GM18867 (cell line): ENCODE results near the gene SH3RF3.

Experiments used
- ATAC-seq: cut with Tn5 transposase; IDR thresholded peaks from one replicate; pipeline ENCODE4 v1.9.1; 2021; ENCODE audit warnings: mild to moderate bottlenecking, moderate library complexity; ENCODE audit not compliant: unreplicated experiment

The SH3RF3 gene

GRCh38 chr2:109176928-109177327, 47.9 kb downstream of the SH3RF3 start:
- ATAC-seq = no peak

- ATAC-seq = no peak
Observed at GRCh38 chr2:109177635-109178034, 48.6 kb downstream of the SH3RF3 start.

GRCh38 chr2:109178968-109179367, 50.0 kb downstream of the SH3RF3 start:
- no peak for ATAC-seq

GRCh38 chr2:109180786-109181185, 51.8 kb downstream of the SH3RF3 start:
- no peak for ATAC-seq

GRCh38 chr2:109182426-109182825, 53.4 kb downstream of the SH3RF3 start:
- no peak for ATAC-seq

GRCh38 chr2:109183871-109184270, 54.9 kb downstream of the SH3RF3 start:
- no peak for ATAC-seq

- no peak for ATAC-seq
Observed at GRCh38 chr2:109184368-109184767, 55.4 kb downstream of the SH3RF3 start.

GRCh38 chr2:109185338-109185737, 56.3 kb downstream of the SH3RF3 start:
- no peak for ATAC-seq

- no peak for ATAC-seq
Observed at GRCh38 chr2:109185821-109186570, 57.0 kb downstream of the SH3RF3 start.

- no peak for ATAC-seq
Observed at GRCh38 chr2:109186656-109187250, 57.7 kb downstream of the SH3RF3 start.

GRCh38 chr2:109187711-109188495, 58.9 kb downstream of the SH3RF3 start:
- ATAC-seq = no peak

GRCh38 chr2:109188496-109188890, 59.5 kb downstream of the SH3RF3 start:
- ATAC-seq = no peak

- ATAC-seq = no peak
Observed at GRCh38 chr2:109188898-109189297, 59.9 kb downstream of the SH3RF3 start.

GRCh38 chr2:109189751-109190150, 60.7 kb downstream of the SH3RF3 start:
- no peak for ATAC-seq

- no peak for ATAC-seq
Observed at GRCh38 chr2:109193807-109194619, 65.0 kb downstream of the SH3RF3 start.

GRCh38 chr2:109194620-109194937, 65.6 kb downstream of the SH3RF3 start:
- no peak for ATAC-seq

- ATAC-seq = no peak
Observed at GRCh38 chr2:109195193-109196045, 66.4 kb downstream of the SH3RF3 start.

GRCh38 chr2:109196081-109196875, 67.3 kb downstream of the SH3RF3 start:
- no peak for ATAC-seq
